Measurements from ENCODE around the gene WDR59.

GRCh38 chr16:74887084-74887483, 97.8 kb downstream of the WDR59 start:
- TF ChIP-seq EP300 (IDR thresholded peaks at IDR 0.05) (no peak), CTCF (IDR thresholded peaks at IDR 0.05) (no peak), POLR2A (IDR thresholded peaks at IDR 0.05) (no peak)

All from tibial nerve (tissue), 4 donors.